Smooth muscle cell (in vitro differentiated cells): ENCODE results near the gene MTARC1. TPM values are rescaled to one million over a fixed set of nuclear protein-coding genes. Genes with fewer than 3 reads are reported as not detected.

Experiments
- DNase-seq: peaks from one replicate; lab custom pipeline; 2025; ENCODE audit not compliant: unreplicated experiment; lab: John Stamatoyannopoulos, UW
- H2AFZ ChIP-seq: fragments of 200-600 bp; sonication (generic); 2 replicates; pipeline ENCODE4 v1.6.0; 2016; ENCODE audit warnings: antibody characterized with exemption, low read depth, mild to moderate bottlenecking
- H3F3A ChIP-seq: fragments of 200-600 bp; sonication (generic); 2 replicates; pipeline ENCODE4 v1.6.0; 2017; ENCODE audit warnings: antibody characterized with exemption, low read depth
- H3K27ac ChIP-seq: fragments of 200-600 bp; sonication (generic); 2 replicates; pipeline ENCODE4 v1.5.1; 2016; ENCODE audit warnings: low read depth, mild to moderate bottlenecking
- H3K27me3 ChIP-seq: fragments of 200-600 bp; sonication (generic); 2 replicates; pipeline ENCODE4 v1.6.1; 2016; ENCODE audit warnings: low read depth, mild to moderate bottlenecking
- H3K36me3 ChIP-seq: fragments of 200-600 bp; sonication (generic); 2 replicates; pipeline ENCODE4 v1.5.1; 2016; ENCODE audit warnings: low read depth
- H3K4me1 ChIP-seq: fragments of 200-600 bp; sonication (generic); 2 replicates; pipeline ENCODE4 v1.5.1; 2016; ENCODE audit warnings: low read depth
- H3K4me2 ChIP-seq: fragments of 200-600 bp; sonication (generic); 2 replicates; pipeline ENCODE4 v1.6.0; 2016; ENCODE audit warnings: mild to moderate bottlenecking
- H3K4me3 ChIP-seq: fragments of 200-600 bp; sonication (generic); 2 replicates; pipeline ENCODE4 v1.5.1; 2016; ENCODE audit warnings: mild to moderate bottlenecking
- H3K79me2 ChIP-seq: fragments of 200-600 bp; sonication (generic); 2 replicates; pipeline ENCODE4 v1.6.0; 2016; ENCODE audit warnings: low read depth, mild to moderate bottlenecking
- H3K9ac ChIP-seq: fragments of 200-600 bp; sonication (generic); 2 replicates; pipeline ENCODE4 v1.6.0; 2016; ENCODE audit warnings: low read depth
- H3K9me3 ChIP-seq: fragments of 200-600 bp; sonication (generic); replicated peaks from 2 replicates; pipeline ENCODE4 v1.5.1; 2016; ENCODE audit warnings: low read depth
- H4K20me1 ChIP-seq: fragments of 200-600 bp; sonication (generic); 2 replicates; pipeline ENCODE4 v1.6.0; 2016; ENCODE audit warnings: low read depth
- CTCF ChIP-seq: fragments of 200-600 bp; sonication (generic); IDR thresholded peaks from 2 replicates; pipeline ENCODE4 v1.5.1; 2017; ENCODE audit warnings: borderline replicate concordance, mild to moderate bottlenecking, antibody characterized with exemption; ENCODE audit not compliant: insufficient read depth, poor library complexity, severe bottlenecking
- WGBS: methylation state at CpG from one replicate; pipeline ENCODE4 v1.1.7; 2016; ENCODE audit warnings: low lambda C conversion rate; 5-methylcytosine and 5-hydroxymethylcytosine counted together
- polyA plus RNA-seq: library from polyadenylated mRNA; unstranded; fragments of >200 nt; fragmentation: Nextera tagmentation; extraction: Ambion mirVana; gene quantifications from 2 replicates; pipeline ENCODE4 v1.2.1, GENCODE V29; 2016
- total RNA-seq: library from RNA; depleted of rRNA; stranded (reverse); fragments of >200 nt; gene quantifications from 2 replicates; pipeline ENCODE4 v1.2.3, GENCODE V29; 2014

MTARC1 gene
- total and polyA plus RNA-seq, 2 experiments from 2014 or later, result 0.83 to 2.3 TPM

- no peak overlapping the region for H3K4me2 ChIP-seq
- no peak overlapping the region for H3K4me3 ChIP-seq
- peaks cover 27% of the 10 kb centered on the region for H3K27me3 ChIP-seq
- 39% methylated on average over 6 of the region's 6 CpGs for WGBS
- no peak overlapping the region for H3K27ac ChIP-seq
- no peaks in the 10 kb centered on the region for H3K79me2 ChIP-seq
- no peak overlapping the region for H3K9ac ChIP-seq
- H3K9me3 ChIP-seq, result no peaks in the 10 kb centered on the region
- DNase-seq, result no peak
- H3K4me1 ChIP-seq, result no peaks in the 10 kb centered on the region
- no peaks in the 10 kb centered on the region for H4K20me1 ChIP-seq
- H3K36me3 ChIP-seq, result no peaks in the 10 kb centered on the region
- H2AFZ ChIP-seq, result no peak overlapping the region
- no peaks in the 10 kb centered on the region for H3F3A ChIP-seq
- TF ChIP-seq CTCF, result no peak
Observed at GRCh38 chr1:220825819-220826551, 39.3 kb downstream of the MTARC1 start.

- H3K79me2 ChIP-seq, result no peaks in the 10 kb centered on the region
- no peak for DNase-seq
- no peak overlapping the region for H3K4me2 ChIP-seq
- no peaks in the 10 kb centered on the region for H4K20me1 ChIP-seq
- no peaks in the 10 kb centered on the region for H3F3A ChIP-seq
- no peaks in the 10 kb centered on the region for H3K4me1 ChIP-seq
- no peak for TF ChIP-seq CTCF
- H3K9ac ChIP-seq, result no peak overlapping the region
- H3K27me3 ChIP-seq, result peaks cover 32% of the 10 kb centered on the region
- no peaks in the 10 kb centered on the region for H3K9me3 ChIP-seq
- no peak overlapping the region for H3K27ac ChIP-seq
- H3K4me3 ChIP-seq, result no peak overlapping the region
- H2AFZ ChIP-seq, result no peak overlapping the region
- 96% methylated on average over 5 of the region's 5 CpGs for WGBS
- H3K36me3 ChIP-seq, result no peaks in the 10 kb centered on the region
Observed at GRCh38 chr1:220826729-220827128, 40.0 kb downstream of the MTARC1 start.

- no peaks in the 10 kb centered on the region for H3K36me3 ChIP-seq
- no peak overlapping the region for H3K9ac ChIP-seq
- 58% methylated on average over 4 of the region's 4 CpGs for WGBS
- H3K27me3 ChIP-seq, result peaks cover 37% of the 10 kb centered on the region
- no peak for DNase-seq
- H3K4me1 ChIP-seq, result no peaks in the 10 kb centered on the region
- no peak overlapping the region for H2AFZ ChIP-seq
- no peaks in the 10 kb centered on the region for H3K79me2 ChIP-seq
- no peaks in the 10 kb centered on the region for H4K20me1 ChIP-seq
- H3K4me3 ChIP-seq, result no peak overlapping the region
- H3K9me3 ChIP-seq, result no peaks in the 10 kb centered on the region
- TF ChIP-seq CTCF, result no peak
- H3K4me2 ChIP-seq, result no peak overlapping the region
- H3F3A ChIP-seq, result no peaks in the 10 kb centered on the region
- H3K27ac ChIP-seq, result no peak overlapping the region
Observed at GRCh38 chr1:220827445-220828178, 40.9 kb downstream of the MTARC1 start.

- H3K27me3 ChIP-seq, result peaks cover 37% of the 10 kb centered on the region
- no peaks in the 10 kb centered on the region for H3K9me3 ChIP-seq
- no peak for DNase-seq
- WGBS, result 95% methylated on average over 4 of the region's 4 CpGs
- H3K4me2 ChIP-seq, result no peak overlapping the region
- no peaks in the 10 kb centered on the region for H3K4me1 ChIP-seq
- no peaks in the 10 kb centered on the region for H3K36me3 ChIP-seq
- H4K20me1 ChIP-seq, result no peaks in the 10 kb centered on the region
- no peak overlapping the region for H3K4me3 ChIP-seq
- H3K27ac ChIP-seq, result no peak overlapping the region
- H3K9ac ChIP-seq, result no peak overlapping the region
- H3F3A ChIP-seq, result no peaks in the 10 kb centered on the region
- no peak overlapping the region for H2AFZ ChIP-seq
- H3K79me2 ChIP-seq, result no peaks in the 10 kb centered on the region
- no peak for TF ChIP-seq CTCF
Observed at GRCh38 chr1:220828179-220828490, 41.4 kb downstream of the MTARC1 start.
